GM20000 (cell line): ENCODE measurements around the gene NLRP1.

Experiments
- DNase-seq: peaks from one replicate; pipeline ENCODE4 v3.0.0; 2012; ENCODE audit warnings: low spot score
- TF ChIP-seq, protein P1 (sequence below): IDR thresholded peaks from 2 replicates; pipeline ENCODE4 v1.5.1; 2012; ENCODE audit warnings: mild to moderate bottlenecking, control low read depth; ENCODE audit errors: extremely low read depth, missing control alignments

NLRP1 gene

GRCh38 chr17:5584383-5585286, at the start of gene NLRP1:
Gene NLRP1, minus strand, starts transcription at chr17:5584509. Its CDS starts 552 bp downstream, at chr17:5583957.
- TF ChIP-seq, protein P1, sequence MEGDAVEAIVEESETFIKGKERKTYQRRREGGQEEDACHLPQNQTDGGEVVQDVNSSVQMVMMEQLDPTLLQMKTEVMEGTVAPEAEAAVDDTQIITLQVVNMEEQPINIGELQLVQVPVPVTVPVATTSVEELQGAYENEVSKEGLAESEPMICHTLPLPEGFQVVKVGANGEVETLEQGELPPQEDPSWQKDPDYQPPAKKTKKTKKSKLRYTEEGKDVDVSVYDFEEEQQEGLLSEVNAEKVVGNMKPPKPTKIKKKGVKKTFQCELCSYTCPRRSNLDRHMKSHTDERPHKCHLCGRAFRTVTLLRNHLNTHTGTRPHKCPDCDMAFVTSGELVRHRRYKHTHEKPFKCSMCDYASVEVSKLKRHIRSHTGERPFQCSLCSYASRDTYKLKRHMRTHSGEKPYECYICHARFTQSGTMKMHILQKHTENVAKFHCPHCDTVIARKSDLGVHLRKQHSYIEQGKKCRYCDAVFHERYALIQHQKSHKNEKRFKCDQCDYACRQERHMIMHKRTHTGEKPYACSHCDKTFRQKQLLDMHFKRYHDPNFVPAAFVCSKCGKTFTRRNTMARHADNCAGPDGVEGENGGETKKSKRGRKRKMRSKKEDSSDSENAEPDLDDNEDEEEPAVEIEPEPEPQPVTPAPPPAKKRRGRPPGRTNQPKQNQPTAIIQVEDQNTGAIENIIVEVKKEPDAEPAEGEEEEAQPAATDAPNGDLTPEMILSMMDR, result no peak
- peak; percentile 88 for DNase-seq

DNA sequence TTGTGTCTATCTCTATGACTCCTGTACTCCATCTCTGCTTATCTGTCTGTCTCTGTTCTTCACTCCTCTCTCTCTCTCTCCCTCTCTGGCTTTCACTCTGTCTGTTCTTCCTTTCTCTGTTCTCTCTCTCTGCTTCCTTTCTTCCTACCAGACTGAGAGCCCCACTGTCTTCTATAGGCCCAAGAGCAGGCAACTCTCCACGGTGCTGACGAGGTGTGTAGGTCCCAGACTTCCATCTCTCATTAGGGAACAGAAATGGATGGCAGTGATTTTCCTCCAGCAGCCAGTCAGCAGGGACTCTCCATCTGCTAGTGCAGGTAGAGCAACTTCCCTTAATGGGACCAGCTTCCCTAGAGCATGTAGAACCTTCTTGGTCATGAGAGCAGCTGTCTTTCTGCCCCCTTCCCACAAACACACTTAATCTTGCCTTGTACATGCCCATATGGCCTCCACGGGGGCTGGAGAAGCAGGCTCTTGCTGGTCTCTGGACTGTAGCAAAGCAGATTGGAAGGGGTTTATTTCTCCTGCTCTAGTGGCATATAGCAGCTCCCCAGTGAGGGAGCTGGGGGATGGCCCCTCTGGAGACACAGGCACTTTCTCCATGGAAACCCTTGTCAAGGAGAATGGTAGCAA, 47.8 kb upstream of the NLRP1 start:
- DNase-seq, result no peak
- TF ChIP-seq, protein P1, result no peak

DNA sequence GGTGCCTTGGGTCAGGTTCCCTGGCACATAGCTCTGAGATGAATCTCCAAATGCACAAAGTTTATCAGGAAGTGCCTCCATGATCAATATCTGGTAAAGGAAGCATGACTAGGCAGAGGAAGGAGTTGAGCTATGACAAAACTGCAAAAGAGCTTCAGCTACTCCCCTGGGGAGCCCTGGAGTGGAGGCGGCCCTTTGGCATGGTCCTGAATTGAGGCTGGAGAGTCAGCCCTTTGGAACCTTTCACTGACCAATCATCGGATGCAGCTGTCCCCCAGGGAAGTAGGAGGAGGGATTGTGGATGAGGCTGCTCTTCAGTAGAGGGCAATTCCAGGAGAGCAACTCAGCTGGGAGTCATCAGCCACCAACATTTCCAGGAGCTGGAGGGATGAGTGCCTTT, 46.1 kb upstream of the NLRP1 start:
- TF ChIP-seq, protein P1, result no peak

DNA sequence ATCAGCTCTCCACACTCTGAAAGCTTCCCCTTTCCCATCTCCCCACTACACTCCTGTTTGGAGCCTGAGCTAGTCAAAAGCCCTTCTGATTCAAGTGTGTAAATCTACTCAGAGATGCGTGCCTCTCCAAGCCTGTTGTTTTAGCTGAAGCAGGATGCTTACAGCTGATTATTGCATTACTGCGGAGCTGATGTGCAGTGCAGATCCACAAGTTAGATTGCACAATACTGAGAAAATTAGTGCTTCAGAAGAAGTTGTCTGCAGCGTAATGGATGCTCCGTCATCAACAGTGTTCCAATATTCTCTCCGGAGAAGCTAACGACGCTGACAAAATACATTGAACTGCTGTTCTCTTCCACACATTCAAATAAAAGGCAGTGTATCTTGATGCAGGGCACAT, 44.8 kb upstream of the NLRP1 start:
- TF ChIP-seq, protein P1, result no peak
- DNase-seq, result no peak

More for the DNA sequence above, 46.1 kb upstream of the NLRP1 start:
- no peak for DNase-seq

- TF ChIP-seq, protein P1, result no peak
- no peak for DNase-seq
Observed at GRCh38 chr17:5628262-5628661, 44.0 kb upstream of the NLRP1 start.

DNA sequence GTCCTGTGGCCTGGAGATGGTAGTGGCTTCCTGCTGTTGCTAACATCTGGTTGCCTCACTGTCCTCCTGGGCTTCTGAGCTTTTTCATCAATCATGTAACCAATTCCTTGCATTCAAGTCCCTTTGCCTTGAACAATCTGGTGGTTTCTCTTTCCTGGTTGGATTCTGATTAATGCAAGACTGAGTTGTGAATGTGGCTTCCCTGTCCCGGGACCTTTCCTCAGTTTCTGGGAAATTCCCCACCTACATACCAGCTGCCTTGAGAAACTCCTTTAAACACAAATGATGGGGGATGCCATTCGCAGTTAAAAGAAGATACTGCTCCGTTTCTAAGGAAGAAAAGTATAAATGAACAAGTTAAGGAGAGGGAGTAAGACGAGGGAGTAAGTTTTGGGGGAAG, 39.9 kb upstream of the NLRP1 start:
- DNase-seq, result no peak
- TF ChIP-seq, protein P1, result no peak

- no peak for DNase-seq
- TF ChIP-seq, protein P1, result no peak
Observed at GRCh38 chr17:5621729-5622128, 37.4 kb upstream of the NLRP1 start.
